RPMI7951 (cell line): ENCODE data around the gene C3orf22. TPM values are rescaled to one million over a fixed set of nuclear protein-coding genes. Genes with fewer than 3 reads are reported as not detected.
"Not testable (repeated sequence)": the region's sequence is repeated elsewhere in the genome, so short reads cannot be mapped to it uniquely, and the experiment has no call there.

Experiments used
- DNase-seq: peaks from one replicate; pipeline ENCODE4 v3.0.0-alpha.2; 2012; ENCODE audit warnings: low read depth
- total RNA-seq: library from RNA; depleted of rRNA; stranded (reverse); fragments of >200 nt; shearing (Covaris generic); gene quantifications from 2 replicates; pipeline ENCODE4 v1.2.3, GENCODE V29; 2014; rRNA removed

C3orf22 gene, protein sequence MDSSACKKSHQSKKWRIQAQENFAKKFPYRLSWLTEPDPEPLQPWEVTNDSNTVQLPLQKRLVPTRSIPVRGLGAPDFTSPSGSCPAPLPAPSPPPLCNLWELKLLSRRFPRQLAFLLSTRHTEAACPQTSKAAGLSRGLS
- total RNA-seq = not detected in 2 replicates

DNA sequence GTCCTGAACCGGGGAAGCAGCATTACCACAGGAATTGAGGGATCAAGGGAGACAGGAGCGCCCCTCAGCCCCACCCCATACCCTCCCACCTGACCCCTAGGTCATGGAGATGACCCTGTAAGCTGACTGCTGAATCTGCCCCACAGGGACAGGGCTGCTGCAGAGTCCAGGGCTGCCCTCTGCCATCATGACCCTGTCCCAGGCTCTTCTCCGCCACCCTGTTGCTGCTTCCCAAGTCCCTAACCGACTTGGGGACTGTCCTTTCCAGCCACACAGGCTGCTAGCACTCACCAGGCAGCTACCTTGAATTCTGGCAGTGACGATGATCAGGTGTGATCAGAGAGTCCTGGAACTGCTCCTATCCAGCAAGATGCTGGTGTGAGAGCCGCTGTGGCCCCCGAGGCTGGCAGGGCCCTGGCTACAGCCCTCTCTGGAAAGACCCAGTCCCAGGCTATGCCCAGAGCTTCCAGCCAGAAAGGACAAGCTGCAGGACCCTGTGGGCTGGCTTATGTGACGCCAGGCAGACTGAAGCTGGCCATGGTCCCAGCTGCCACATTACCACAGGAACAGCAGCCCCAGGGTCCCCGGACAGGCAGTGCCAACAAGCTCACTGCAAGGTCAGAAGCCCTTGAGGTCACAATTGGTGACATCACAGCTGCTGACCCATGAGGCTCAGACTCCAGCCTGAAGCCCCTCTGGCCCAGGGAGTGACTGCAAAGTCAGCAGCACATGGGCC is at the start of gene C3orf22:
Gene C3orf22, minus strand, starts transcription at position 597 of the 736 bp plus-strand sequence. CDS start 5,542 bp downstream, outside the sequence.
- DNase-seq = no peak

DNA sequence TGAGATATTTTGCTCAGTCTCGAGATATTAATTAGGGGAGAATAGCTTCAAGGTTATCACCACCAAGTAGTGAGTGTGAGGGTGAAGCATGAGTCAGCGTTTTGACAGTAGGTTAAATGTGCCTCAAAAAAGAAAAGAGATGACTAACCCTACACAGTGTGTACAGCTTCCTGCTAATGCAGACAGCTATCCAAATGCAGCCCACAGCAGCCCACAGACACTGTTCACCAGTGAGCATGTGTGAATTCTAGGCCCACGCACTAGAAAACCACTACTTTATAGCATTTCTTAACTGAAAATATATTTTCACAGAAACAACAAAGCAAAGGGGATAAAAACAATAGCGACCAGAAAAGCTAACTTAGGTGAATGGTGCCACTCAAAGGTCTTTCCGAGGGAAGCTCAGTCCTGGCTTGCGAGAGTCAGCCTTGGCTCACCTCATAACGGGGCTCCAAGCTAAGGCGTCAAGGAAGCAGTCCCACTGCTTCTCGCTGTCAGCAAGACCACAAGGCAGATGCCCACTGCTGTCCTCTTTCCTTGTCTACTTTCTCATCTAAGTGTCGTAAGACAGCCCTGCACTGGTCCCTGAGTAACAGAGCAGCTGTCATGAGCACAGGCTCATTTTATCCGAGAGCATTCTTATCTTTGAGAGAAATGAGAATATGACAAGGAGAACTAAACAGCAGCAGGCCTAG is 48.6 kb upstream of the C3orf22 start:
- peak; percentile 68 for DNase-seq

DNA sequence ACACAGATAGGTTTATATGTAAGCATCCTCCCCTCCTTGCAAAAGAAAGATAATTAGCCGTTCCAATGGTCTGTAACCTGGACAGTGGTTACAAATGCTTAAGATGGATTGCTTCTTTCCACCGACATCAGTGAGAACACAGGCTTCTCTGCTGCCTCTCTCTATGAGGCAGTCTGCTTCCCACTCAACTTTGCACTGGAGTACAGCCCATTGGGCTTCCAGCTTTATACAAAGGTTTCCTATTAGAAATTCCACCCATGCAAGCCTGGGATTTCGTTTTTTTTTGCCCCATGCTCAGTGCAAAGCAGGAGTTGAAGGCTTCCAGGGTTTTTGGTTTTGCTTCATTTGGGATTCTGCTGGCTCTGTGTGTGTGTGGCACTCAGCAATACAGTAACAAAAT is 47.3 kb upstream of the C3orf22 start:
- no peak for DNase-seq

DNA sequence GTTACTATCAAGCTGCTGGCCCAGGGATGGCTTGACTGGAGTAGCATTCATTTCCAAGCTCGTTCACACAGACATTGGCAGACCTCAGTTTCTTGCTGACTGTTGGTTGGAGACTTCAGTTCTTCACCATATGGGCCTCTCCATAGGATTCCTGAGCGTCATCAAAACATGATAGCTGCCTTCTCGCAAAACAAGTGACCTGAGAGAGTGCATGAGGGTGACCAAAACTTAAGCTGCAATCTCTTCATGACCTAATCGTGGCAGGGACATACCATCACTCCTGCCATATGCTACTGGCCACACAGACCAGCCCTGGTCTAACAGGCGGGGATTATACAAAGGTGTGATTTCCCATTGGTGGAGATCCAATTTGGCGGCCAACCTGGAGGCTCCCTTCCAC is 46.0 kb upstream of the C3orf22 start:
- DNase-seq = no peak

DNA sequence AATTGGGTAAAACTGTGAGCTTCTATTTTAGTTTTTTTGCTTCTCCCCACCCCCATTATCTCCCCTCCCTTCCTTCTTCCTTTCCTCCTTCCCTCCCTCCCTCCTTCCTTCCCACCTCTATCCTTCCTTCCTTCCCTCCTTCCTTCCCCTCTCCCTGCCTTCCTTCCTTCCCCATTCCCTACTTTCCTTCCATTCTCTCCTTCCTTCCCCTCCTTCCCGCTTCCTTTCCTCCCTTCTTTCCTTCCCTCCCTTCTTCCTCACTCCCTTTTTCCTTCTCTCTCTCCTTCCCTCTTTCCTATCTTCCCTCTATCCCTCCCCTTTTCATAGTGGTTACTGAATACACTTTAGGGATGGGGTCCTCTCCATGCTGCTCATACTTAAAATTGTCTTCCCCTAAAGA is 40.4 kb upstream of the C3orf22 start:
- no peak for DNase-seq

DNA sequence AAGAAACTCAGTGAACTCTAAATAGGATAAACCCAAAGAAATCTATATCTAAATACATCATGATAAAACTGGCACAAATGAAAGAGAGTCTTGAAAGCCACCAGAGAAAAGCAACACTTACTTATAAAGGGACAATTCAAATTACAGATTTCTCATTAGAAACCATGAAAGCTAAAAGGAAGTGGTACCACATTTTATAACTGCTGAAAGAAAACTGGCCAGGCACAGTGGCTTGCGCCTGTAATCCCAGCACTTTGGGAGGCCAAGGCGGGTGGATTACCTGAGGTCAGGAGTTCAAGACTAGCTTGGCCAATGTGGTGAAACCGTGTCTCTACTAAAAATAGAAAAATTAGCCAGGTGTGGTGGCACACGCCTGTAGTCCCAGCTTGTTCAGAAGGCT is 36.7 kb upstream of the C3orf22 start:
- DNase-seq = not testable (repeated sequence)

DNA sequence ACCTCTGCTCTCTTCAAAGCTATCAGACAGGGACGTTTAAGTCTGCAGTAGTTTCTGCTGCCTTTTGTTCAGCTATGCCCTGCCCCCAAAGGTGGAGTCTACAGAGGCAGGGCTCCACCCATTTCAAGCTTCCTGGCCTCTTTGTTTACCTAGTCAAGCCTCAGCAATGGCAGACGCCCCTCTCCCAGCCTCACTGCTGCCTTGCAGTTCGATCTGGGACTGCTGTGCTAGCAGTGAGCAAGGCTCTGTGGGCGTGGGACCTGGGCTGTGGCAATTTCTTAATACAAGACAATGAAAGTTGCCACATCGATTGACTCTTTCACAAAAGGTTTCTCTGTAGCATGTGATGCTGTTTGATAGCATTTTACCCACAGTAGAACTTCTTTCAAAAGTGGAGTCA is 32.8 kb upstream of the C3orf22 start:
- not testable (repeated sequence) for DNase-seq

DNA sequence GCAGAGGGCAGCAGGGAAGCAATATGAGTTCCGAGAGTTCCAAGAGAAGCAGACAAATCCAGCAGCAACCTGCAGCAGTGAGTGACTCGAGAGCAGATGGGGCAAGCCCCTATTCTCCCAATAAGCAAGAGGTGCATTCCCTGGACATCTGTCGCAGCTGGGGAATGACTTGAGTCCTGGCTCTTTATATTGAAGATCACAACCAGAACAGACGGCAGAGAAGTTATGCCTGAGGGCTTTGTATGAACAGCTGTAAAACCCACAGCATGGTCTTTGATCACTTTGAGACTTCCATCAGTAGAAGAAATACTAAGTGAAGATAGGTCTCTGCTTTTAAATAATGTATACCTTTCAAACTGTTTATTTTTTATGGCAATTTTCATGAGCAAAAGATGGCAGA is 23.6 kb upstream of the C3orf22 start:
- no peak for DNase-seq

DNA sequence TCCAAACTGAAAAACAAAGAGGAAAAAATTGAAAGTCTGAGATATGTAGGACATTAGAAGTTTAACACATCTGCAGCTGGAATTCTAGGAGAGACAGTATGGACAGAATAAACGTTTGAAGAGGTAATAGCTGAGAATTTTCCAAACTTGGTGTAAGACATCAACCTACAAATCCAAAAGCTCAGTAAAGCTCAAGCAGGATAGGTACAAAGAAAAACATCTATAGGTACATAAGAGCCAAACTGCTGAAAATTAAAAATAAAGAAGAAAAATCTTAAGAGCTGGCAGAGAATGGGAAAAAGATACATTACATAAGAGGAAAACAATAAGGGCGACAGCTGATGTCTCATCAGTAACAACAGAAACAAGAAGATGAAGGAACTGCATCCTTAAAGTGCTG is 22.8 kb upstream of the C3orf22 start:
- DNase-seq = no peak

DNA sequence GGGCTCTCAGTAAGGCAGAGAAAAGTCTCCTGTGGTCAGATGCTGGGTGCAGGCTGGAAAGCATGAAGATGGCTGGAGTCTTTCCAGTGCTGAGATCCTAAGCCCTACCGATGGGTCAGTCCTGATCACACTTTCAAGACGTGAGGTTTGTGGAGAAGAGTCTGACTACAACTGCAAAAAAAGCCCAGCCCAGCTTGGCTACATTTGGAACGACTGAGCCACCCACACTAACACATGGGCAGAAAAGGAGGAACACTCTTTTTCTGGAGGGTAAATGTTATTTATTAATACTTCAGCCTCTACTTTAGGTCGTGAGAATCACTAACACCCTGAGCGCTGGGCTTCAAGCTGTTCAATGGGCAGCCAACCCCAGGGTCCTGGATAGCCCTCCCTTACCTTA is 22.0 kb upstream of the C3orf22 start:
- no peak for DNase-seq

DNA sequence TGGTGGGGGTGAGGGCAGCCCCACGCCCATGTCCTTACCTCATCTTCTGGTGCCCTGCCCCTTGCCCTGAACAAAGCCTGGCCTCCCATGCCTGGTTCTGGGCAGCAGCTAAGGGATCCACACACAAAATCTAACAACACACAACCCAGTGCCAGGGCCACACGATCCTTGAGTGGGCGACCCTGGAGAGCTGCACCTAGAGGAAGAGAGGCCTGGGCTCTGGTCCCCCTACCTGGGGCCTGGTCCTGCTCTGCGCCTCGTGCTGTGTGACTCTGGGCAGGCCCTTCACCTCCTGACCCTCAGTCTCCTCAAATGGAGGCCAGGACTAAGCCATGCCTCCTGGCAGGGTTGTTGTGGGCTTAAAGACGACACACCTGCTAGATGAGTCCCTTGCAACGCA is 20.0 kb upstream of the C3orf22 start:
- no peak for DNase-seq

DNA sequence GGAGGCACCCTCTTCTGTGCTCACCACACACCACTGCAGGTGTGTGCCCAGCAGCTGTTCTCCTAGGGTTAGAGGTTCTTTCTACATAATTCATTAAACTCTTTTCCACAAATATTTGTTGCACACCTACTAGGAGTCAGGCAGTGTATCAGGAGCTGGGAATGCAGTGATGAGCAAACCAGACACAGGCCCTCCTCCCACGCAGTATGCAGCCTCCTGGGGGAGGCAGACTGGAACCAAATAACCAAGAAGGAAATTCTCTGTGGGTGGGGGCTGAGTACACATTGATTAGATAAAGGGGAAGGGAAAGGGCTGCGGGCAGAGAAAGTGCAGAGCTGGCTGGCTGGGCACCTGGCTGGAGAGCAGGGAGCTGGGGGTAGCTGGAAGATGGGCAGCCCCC is 18.5 kb upstream of the C3orf22 start:
- no peak for DNase-seq

DNA sequence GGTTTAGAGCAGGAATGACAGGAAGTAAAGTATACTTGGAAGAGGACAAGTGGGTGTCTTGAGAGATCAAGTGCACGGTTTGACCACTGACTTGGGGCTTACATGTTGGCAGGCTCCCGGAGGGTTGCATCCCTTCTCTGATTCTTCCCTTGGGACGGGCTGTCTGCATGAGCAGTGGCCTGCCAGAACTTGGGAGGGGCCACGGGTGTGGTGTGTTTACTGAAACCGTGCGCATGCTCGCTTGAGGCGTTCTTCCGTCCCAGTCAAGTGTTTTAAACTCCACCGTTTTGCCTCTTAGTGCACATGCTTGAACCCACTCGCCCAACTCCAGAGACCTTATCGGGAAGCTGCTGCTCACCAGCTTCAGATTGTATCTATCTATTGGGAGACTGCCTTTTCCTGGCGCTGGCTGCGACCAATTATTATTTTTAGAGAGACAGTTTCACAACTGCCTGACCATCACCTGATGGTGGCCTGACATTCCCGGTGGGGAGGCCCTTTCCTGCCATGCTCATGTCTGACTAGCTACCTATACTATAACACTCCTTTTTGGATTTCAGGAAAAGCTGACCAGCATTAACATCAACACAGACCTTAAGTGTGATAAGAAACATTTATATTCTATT is 14.9 kb upstream of the C3orf22 start:
- peak; percentile 69 for DNase-seq

DNA sequence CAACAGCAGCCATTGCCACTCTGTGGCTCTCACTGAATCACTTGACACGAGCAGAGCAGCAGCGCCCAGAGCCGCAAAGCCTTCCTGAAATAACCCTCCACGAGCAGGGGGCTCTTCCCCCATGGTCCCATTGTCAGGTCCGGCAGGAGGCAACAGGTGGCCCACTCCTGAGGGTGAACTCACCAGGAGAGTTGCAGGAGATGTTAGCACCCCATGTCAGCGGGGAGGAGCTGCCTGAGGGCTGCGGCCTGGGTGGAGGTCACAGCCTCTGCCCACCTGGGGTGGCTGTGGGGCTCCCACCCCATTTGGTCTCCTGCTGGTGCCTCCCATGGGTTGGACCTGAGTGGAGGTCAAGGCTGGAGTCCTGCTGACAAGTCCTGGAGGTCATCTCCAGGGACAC is 12.3 kb upstream of the C3orf22 start:
- no peak for DNase-seq

DNA sequence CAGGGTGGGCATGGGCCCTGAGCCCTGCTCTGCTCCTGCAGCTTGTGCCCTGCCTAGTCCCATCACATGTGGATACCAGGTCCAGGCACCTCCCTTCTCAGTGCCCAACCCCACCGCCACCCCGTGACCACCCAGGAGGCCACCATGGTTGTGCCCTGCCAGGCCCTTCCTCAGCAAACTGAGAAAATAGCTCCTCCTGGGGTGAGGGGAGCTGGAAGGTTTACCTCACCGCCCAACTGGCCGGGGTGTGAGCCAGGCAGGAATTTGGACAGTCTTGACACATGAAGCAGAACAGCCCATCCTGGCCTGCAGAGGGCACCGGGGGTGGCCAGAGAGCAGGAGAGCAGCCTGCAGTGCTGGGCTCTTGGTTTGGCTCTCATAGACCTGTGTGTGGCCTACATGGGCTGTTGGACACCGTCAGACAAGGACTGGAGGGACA is 11.4 kb upstream of the C3orf22 start:
- no peak for DNase-seq

DNA sequence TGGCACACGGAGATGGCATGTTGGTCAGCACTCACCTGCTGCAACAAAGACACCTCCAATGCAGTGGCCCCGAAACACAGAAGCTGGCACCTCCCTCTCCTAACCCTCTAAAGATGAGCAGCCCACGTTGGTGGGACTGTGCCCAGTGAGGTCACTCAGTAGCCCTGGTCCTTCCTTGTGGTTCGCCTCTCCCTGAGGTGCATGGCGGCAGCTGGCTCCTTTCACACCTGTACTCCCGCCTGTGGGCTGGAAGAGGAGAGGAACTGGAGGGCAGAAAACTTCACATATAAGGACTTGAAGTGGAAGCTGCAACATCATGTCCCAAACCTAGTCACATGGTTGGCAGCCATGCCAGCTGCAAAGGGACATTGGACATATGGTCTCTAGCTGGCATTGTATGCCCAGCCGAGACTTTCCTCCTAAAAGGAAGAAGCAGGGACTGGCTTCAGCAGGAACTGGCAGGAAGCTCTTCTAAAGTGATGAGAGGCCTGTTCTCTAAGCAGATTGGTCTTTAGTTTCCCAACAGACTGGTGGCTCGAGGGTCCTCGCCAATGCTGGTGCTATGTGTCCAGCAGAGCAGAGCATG is 10.8 kb upstream of the C3orf22 start:
- DNase-seq = no peak

DNA sequence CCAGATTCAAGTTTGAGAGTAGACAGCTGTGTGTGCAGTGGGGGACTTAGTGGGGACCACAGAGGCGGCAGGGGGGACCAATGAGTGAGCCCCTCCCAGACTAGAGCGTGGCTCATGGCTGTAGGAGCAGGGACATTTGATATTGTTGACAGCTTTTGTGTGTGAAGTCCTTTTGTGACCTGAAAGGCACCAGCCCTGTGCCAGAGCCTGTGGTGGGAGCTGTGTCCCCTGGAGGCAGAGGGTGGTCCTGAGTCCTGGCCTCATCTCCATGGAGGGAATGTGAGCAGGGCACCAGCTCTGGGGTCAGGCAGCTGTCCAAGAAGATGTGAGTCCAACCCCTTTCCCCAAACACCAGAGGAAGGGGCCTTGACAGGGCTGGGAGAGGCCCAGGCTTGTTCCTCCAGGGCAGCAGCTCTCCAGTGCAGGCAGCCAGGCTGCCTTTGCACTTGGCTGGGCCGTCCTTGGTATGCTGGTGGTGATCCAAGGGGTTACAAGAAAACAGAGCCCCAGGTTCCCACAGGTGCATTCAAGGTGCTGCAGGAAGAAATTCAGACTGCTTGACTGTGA is 10.1 kb upstream of the C3orf22 start:
- no peak for DNase-seq

DNA sequence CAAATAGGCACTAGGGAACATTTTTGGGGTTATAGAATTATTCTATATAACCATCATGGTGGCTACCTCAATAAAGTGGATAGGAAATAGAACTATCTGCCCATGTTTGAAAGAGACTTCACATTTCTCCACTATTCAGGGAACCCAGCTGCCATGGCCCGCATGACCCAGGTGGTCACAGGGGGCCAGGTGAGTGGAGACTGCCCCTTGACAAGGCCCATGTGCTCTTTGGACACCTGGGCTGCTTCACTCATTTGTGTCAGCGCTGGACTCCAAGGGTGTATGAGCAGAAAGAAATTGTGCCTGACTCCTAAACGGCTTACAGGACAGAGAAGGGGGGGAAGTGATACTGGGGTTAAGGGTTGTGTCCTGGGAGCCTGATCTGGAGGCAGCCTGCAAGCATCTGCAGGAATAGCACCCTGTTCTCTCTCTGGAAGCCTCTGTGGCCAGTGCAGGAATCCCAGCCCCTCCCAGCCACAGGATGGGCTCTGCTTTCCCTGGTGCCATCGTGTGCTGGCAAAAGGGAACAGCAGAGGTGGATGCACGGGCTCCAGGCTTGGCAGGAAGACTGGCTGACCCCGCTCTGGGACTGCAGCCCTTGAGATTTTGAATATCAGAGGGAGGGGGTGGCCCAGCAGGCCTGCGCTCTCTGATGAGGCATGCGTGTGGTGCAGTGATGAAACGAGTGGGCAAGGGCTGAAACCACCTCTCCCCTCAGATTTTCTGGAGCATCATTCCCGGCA is 9.1 kb upstream of the C3orf22 start:
- DNase-seq = peak; percentile 24

DNA sequence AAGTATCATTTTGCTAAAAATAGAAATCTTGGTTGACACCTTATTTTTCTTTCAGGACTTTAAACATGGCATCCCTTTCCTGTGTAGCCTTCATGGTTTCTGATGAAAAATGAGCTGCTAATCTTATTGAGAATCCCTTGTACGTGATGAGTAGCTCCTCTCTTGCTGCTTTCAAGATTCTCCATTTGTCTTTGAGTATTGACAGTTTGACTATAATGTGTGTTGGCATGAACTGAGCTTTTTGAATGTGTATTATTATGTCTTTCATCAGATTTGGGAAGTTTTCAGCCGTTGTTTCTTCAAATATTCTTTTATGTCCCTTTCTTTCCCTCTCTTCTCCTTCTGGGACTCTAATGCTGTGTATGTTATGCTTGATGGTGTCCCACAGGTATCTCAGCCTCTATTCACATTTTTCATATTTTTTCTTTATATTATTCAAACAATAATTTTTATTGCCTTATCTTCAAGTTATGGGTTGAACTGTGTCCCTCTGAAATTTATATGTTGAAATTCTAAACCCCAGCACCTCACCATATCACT is 4.1 kb upstream of the C3orf22 start:
- DNase-seq = no peak

DNA sequence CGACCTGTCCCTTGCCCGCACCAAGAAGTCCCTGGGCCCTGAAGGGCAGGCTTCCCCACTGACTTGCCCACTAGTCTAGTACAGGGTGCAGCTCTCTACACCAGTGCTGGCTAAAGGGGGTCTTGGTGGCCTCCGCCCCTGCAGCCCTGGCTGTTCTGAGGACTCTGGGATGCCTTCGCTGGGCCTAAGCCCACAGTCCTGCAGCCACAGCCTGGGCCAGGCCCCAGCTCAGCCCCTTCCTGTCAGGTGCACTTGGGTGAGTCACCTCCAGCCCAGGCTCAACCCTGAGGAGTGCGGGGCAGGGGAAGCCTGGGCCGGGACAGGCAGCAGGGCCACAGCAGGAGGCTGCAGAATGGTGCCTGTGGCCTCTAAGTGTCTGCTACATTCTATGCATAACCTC is 971 bp downstream of the C3orf22 start:
- no peak for DNase-seq

DNA sequence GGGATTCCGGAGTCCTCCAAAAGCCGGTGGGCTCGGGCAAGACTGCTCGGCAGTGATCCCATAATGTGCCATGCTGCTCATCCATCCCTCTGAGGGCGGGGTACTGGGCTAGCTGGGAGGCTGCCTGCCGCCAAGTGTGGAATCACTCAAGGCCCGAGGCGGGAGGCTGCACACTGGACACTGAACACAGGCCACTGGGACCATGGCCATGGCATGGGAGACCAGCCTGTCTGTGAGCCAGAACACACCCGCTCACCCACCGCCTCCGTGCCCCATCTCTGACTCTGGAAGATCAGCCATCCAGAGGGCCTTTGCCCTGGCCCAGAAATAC is 1.4 kb downstream of the C3orf22 start:
- DNase-seq = no peak
